LNCaP clone FGC (cell line): Measurements from ENCODE around the gene TIMP2.

Experiments
- DNase-seq: peaks from one replicate; pipeline ENCODE4 v3.0.0-alpha.2; 2011; ENCODE audit warnings: low read depth
- H3K4me3 ChIP-seq: 2 replicates; pipeline ENCODE4 v1.5.1; 2011; ENCODE audit warnings: mild to moderate bottlenecking, low read depth, low read length, control low read depth
- TF ChIP-seq, protein P1 (sequence below): IDR thresholded peaks from 2 replicates; pipeline ENCODE4 v1.5.1; 2012; ENCODE audit warnings: mild to moderate bottlenecking; ENCODE audit not compliant: control insufficient read depth, insufficient read depth; ENCODE audit errors: extremely low read depth

Gene TIMP2

DNA sequence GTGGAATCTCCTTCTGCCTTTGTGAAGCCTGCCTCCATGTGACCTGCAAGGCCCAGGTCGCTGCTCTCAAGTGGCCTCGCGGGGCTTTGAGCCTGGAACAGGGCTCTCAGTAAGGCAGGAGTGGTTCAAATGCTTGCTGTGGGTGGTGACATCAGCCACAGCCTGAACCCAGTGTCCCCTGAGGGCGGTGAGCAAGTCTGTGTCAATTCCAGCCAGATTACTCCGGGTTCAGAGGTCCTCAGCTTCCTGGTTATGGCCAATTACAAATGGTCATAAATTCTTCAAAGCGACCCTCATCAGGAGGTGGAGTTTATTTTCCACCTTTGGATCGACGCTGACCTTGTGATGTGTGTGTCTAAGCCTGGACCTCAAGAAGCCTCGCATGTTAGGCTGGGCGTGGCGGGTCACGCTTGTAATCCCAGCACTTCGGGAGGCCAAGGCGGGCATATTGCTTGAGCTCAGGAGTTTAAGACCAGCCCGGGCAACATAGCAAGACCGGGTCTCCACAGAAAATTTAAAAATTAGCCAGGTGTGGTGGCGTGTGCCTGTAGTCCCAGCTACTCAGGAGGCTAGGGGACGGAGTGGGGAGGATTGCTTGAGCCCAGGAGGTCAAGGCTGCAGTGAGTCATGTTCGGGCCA is 37.3 kb upstream of the TIMP2 start:
- DNase-seq = no peak
- H3K4me3 ChIP-seq = no peak overlapping the region
- TF ChIP-seq, protein P1, sequence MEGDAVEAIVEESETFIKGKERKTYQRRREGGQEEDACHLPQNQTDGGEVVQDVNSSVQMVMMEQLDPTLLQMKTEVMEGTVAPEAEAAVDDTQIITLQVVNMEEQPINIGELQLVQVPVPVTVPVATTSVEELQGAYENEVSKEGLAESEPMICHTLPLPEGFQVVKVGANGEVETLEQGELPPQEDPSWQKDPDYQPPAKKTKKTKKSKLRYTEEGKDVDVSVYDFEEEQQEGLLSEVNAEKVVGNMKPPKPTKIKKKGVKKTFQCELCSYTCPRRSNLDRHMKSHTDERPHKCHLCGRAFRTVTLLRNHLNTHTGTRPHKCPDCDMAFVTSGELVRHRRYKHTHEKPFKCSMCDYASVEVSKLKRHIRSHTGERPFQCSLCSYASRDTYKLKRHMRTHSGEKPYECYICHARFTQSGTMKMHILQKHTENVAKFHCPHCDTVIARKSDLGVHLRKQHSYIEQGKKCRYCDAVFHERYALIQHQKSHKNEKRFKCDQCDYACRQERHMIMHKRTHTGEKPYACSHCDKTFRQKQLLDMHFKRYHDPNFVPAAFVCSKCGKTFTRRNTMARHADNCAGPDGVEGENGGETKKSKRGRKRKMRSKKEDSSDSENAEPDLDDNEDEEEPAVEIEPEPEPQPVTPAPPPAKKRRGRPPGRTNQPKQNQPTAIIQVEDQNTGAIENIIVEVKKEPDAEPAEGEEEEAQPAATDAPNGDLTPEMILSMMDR = no peak

DNA sequence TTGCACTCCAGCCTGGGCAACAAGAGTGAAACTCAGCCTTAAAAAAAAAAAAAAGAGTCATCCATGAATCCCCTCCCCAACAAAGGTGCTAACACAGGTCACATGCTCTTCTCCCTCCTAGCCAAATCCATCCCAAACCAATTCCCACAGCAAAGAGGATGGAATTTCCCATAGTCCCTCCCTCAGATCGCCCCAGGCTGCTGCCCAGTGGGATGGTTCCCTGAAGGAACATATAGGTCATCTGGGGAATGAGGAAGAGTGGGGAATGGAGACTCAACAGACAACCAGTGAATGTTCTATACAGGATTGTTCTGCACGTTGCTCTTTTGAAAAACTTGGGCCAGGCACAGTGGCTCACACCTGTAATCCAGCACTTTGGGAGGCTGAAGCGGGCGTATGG is 36.4 kb upstream of the TIMP2 start:
- no peak overlapping the region for H3K4me3 ChIP-seq
- TF ChIP-seq, protein P1 = no peak

DNA sequence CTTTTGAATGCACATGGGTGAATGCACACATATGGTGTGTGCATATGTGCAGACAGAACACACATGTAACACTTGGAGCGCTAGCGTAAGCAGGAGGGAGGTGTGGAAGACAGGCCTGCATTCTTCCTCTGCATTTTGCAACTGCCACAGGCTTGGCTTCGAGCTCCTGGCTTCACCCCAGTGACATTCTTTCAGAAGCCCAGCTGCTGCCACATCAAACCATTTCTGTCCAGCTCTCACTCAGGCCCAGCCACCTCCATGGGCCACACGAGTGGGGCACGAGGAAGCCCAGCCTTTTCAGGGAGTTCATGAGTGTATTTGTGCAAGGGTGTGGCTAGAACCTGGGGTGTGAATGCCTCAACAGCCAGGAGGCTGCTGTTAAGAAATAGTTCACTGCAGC is 35.7 kb upstream of the TIMP2 start:
- H3K4me3 ChIP-seq = no peak overlapping the region
- TF ChIP-seq, protein P1 = no peak
- DNase-seq = no peak

More for the DNA sequence above, 36.4 kb upstream of the TIMP2 start:
- DNase-seq = no peak

DNA sequence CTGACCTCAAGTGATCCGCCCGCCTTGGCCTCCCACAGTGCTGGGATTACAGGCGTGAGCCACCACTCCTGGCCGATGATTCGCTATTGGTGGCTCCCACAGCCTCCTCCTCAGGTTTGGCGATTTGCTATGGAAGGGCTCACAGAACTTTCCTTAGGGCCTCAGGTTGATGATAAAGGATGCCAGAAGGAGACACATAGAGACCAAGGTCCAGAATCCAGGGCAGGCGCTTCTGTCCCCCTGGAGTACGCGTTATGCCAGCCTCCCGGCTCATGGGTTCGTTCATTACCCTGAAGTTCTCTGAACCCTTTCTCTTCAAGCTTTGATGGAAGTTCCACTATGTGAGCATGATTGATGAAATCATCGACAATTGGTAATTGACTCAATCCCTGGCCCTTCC is 34.6 kb upstream of the TIMP2 start:
- no peak for DNase-seq
- TF ChIP-seq, protein P1 = no peak
- H3K4me3 ChIP-seq = no peak overlapping the region

DNA sequence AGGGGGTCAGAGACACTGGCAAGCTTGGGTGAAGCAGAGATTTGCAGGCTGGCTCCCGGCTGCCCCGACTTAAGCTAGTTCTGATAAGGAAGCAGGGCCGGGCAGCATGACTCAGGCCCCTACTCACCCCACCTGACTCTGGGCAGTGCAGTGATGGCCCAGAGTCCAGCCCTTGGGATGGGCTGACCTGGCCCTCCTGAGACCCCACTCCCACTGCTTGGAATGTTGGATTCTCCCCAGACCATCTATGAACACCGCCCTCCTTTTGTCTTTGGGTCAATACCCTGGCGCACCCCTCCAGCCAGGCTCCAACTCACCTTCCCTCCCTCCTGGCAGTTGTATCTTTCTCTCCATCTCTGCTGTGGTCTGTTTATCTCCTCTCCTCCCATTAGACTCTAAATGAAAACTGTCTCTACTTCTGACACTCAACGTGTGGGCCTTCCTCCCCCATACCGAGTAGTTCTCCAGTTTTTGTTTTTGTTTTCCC is 33.5 kb upstream of the TIMP2 start:
- TF ChIP-seq, protein P1 = no peak
- DNase-seq = no peak
- no peak overlapping the region for H3K4me3 ChIP-seq

DNA sequence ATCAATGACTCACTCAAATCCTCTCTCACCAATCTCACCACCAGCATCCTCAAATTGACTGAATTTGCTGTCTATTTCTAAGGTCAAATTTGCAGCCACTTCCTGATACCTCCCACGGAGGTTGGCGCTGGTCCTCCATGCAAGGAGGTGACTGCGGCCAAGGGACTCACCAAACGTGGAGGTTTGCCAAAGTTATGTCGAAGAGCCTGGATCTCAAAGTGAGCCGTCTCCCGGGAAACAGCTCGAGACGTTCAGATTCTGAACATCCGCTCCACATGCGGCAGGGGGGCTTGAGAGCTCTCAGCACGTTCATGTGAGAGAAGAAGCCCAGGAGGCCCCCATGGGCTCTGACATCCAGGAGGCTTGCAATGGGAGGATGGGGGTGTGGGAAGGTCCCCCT is 31.9 kb upstream of the TIMP2 start:
- no peak overlapping the region for H3K4me3 ChIP-seq
- DNase-seq = peak; percentile 28
- TF ChIP-seq, protein P1 = no peak

DNA sequence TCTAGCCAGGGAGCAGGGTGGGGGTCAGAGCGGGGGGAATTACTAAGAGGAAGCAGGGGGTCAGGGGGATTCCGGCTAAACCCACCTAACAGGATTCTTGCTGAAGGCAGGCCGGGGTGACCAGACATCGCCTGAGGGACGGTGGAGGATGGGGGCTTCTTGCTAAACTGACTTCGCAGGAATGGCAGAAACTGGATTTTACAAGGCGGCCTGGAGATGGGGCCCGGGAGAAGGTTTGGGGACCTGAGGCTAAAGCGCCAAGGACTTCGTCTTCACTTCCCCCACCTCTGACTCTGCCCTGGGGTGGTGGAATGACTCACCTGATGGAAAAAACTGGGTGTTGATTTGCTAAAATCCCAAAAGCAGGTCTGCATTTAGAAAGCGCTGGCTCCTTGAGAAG is 31.1 kb upstream of the TIMP2 start:
- DNase-seq = no peak
- TF ChIP-seq, protein P1 = no peak
- no peak overlapping the region for H3K4me3 ChIP-seq
